MM.1S (cell line): Measurements from ENCODE around the gene RGS19.

Experiments
- CTCF ChIP-seq: fragments of 300-600 bp; sonication (generic); IDR thresholded peaks from 2 replicates; pipeline ENCODE4 v1.5.1; 2016; ENCODE audit warnings: antibody characterized with exemption, low read length, mixed read lengths
- EZH2 ChIP-seq: fragments of 300-600 bp; sonication (generic); optimal IDR thresholded peaks from 2 replicates; pipeline ENCODE3; 2017; ENCODE audit warnings: low read depth, mild to moderate bottlenecking, antibody characterized with exemption, low read length, mixed read lengths

GRCh38 chr20:64106435-64106961 is 27.2 kb upstream of the RGS19 start:
- no peak for TF ChIP-seq EZH2
- no peak for TF ChIP-seq CTCF
